ENCODE measurements around the gene ZBTB43. TPM values are rescaled to one million over a fixed set of nuclear protein-coding genes. Genes with fewer than 3 reads are reported as not detected.

ZBTB43 gene
- total RNA-seq, 1 experiment from 2014 or later = 15.4 TPM

DNA sequence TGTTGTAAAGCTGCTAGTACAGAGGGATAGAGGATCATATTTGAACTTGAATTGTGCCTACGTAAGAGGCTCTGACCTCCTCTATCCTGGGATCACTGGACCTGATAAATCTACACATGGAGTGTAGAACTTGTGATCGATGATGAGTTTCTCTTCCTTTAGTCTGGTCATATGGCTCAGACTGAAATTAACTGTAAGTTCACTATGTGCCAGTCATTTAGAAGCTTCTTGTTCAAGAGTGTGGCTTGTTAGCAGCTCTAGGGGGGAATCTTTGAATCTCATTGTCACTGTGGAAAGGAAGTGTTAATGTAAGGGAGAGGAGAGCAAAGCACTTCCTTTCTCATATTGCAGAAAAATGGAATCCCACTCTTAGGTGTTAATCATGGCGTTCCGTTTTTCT is 67.7 kb downstream of the ZBTB43 start:
- Histone ChIP-seq H3K9ac (ENCODE audit: low read length) (no peak overlapping the region), H3K36me3 (ENCODE audit: control insufficient read depth in 1 of 2, insufficient read depth in 2 of 2, low read length in 2 of 2) (no peaks in the 10 kb centered on the region), H3K27me3 (ENCODE audit: insufficient read depth, low read length) (no peaks in the 10 kb centered on the region), H4K20me1 (ENCODE audit: insufficient read depth) (no peaks in the 10 kb centered on the region), H3K4me2 (ENCODE audit: low read length) (no peak overlapping the region), H3K4me3 (replicated peaks in 1 of 2; ENCODE audit: low read depth in 1 of 2, low read length in 2 of 2) (no peak overlapping the region), H3K27ac (ENCODE audit: low read depth, low read length) (no peak overlapping the region), H3K9me3 (ENCODE audit: control insufficient read depth in 1 of 2, insufficient read depth in 1 of 2, low read depth in 1 of 2, low read length in 2 of 2) (no peaks in the 10 kb centered on the region), H3K79me2 (ENCODE audit: insufficient read depth, low read length) (peaks cover 46% of the 10 kb centered on the region), H2AFZ (ENCODE audit: low read depth, low read length, poor library complexity, severe bottlenecking) (no peak overlapping the region), H3K4me1 (ENCODE audit: control insufficient read depth in 1 of 2, insufficient read depth in 2 of 2, low read length in 2 of 2) (0 out of 4 replicates have a peak, but pooled peaks cover 0 to 5% of the 10 kb centered on the region in 2 experiments), H3K9me2 (ENCODE audit: insufficient read depth) (no peaks in the 10 kb centered on the region)
- POLR2A ChIA-PET = no interaction called here
- CTCF ChIA-PET = no interaction called here
- intact Hi-C loops (cut with micrococcal nuclease) = no loop called here
- RAD21 ChIA-PET (ENCODE audit: low non-redundant PET in 1 of 2, low total read pairs in 2 of 2, uncharacterized antibody in 2 of 2, unreplicated experiment in 2 of 2) = no interaction called here
- ATAC-seq = no peak
- DNase-seq (ENCODE audit: low read depth, low spot score) = no peak
- no peak for TF ChIP-seq POLR2A (IDR thresholded peaks at IDR 0.05; ENCODE audit: borderline replicate concordance, extremely low read depth, insufficient read depth, insufficient read length)
- TF ChIP-seq CEBPB (IDR thresholded peaks at IDR 0.05; ENCODE audit: low read depth) = no peak
- TF ChIP-seq, protein P1, sequence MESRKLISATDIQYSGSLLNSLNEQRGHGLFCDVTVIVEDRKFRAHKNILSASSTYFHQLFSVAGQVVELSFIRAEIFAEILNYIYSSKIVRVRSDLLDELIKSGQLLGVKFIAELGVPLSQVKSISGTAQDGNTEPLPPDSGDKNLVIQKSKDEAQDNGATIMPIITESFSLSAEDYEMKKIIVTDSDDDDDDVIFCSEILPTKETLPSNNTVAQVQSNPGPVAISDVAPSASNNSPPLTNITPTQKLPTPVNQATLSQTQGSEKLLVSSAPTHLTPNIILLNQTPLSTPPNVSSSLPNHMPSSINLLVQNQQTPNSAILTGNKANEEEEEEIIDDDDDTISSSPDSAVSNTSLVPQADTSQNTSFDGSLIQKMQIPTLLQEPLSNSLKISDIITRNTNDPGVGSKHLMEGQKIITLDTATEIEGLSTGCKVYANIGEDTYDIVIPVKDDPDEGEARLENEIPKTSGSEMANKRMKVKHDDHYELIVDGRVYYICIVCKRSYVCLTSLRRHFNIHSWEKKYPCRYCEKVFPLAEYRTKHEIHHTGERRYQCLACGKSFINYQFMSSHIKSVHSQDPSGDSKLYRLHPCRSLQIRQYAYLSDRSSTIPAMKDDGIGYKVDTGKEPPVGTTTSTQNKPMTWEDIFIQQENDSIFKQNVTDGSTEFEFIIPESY (IDR thresholded peaks at IDR 0.05; ENCODE audit: extremely low read depth, insufficient replicate concordance, low read length) = no peak
- TF ChIP-seq, protein P2, sequence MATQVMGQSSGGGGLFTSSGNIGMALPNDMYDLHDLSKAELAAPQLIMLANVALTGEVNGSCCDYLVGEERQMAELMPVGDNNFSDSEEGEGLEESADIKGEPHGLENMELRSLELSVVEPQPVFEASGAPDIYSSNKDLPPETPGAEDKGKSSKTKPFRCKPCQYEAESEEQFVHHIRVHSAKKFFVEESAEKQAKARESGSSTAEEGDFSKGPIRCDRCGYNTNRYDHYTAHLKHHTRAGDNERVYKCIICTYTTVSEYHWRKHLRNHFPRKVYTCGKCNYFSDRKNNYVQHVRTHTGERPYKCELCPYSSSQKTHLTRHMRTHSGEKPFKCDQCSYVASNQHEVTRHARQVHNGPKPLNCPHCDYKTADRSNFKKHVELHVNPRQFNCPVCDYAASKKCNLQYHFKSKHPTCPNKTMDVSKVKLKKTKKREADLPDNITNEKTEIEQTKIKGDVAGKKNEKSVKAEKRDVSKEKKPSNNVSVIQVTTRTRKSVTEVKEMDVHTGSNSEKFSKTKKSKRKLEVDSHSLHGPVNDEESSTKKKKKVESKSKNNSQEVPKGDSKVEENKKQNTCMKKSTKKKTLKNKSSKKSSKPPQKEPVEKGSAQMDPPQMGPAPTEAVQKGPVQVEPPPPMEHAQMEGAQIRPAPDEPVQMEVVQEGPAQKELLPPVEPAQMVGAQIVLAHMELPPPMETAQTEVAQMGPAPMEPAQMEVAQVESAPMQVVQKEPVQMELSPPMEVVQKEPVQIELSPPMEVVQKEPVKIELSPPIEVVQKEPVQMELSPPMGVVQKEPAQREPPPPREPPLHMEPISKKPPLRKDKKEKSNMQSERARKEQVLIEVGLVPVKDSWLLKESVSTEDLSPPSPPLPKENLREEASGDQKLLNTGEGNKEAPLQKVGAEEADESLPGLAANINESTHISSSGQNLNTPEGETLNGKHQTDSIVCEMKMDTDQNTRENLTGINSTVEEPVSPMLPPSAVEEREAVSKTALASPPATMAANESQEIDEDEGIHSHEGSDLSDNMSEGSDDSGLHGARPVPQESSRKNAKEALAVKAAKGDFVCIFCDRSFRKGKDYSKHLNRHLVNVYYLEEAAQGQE (IDR thresholded peaks at IDR 0.05; ENCODE audit: low read depth) = no peak
- no peak for TF ChIP-seq POLR2AphosphoS5 (IDR thresholded peaks at IDR 0.05; ENCODE audit: low read depth, low read length)
- TF ChIP-seq, protein P3, sequence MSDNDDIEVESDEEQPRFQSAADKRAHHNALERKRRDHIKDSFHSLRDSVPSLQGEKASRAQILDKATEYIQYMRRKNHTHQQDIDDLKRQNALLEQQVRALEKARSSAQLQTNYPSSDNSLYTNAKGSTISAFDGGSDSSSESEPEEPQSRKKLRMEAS (IDR thresholded peaks at IDR 0.05) = no peak
- no peak for TF ChIP-seq EZH2 (IDR thresholded peaks at IDR 0.05)
- no peak for TF ChIP-seq ELF1 (IDR thresholded peaks at IDR 0.05; ENCODE audit: borderline replicate concordance, low read depth)
- TF ChIP-seq ZNF274 (IDR thresholded peaks at IDR 0.05; ENCODE audit: low read depth, low read length) = no peak
- no peak for TF ChIP-seq SP1 (IDR thresholded peaks at IDR 0.05; ENCODE audit: low read depth)
- TF ChIP-seq JUND (IDR thresholded peaks at IDR 0.05) = no peak
- no TSS peak for BruUV-seq (replicated peaks)

All from HCT116 (cell line).